HepG2 (cell line): ENCODE data around the gene NUDT14. TPM values are rescaled to one million over a fixed set of nuclear protein-coding genes. Genes with fewer than 3 reads are reported as not detected.

Source experiments
- ATAC-seq: fragments of 200-7000 bp; cut with Tn5 transposase; 3 replicates; pipeline ENCODE4 v1.9.1; 2020; ENCODE audit warnings: mild to moderate bottlenecking, moderate library complexity
- BruUV-seq: library from RNA; stranded (reverse); fragments of 400-500 nt; replicated peaks from 2 replicates; lab custom pipeline; 2021; lab: Mats Ljungman, UMichigan
- CTCF ChIA-PET: fragments of 300-600 bp; formaldehyde crosslinking; extraction: SDS; loops from one replicate; lab custom pipeline; 2021; ENCODE audit warnings: low total read pairs, inconsistent platforms, low intra/inter-chr PET ratio; lab: Yijun Ruan, JAX
- POLR2A ChIA-PET: fragments of 350-600 bp; sonication (Branson Sonifier 250); formaldehyde crosslinking; loops from one replicate; lab custom pipeline; 2020; ENCODE audit warnings: antibody characterized with exemption, inconsistent platforms; lab: Yijun Ruan, JAX
- DNase-seq: peaks from one replicate; pipeline ENCODE4 v3.0.0-alpha.2; 2015; ENCODE audit warnings: low spot score
- FAIRE-seq: peaks from 3 replicates; lab custom pipeline; 2011; peaks lifted over from hg19 to GRCh38; lab: Jason Lieb, UNC
- H2AFZ ChIP-seq: one replicate; pipeline ENCODE4 v1.6.1; 2011; ENCODE audit warnings: low read length, inconsistent platforms
- H3K27ac ChIP-seq: fragments of 300-600 bp; 3 replicates; pipeline ENCODE4 v1.8.0; 2011; ENCODE audit warnings: mixed run types, mild to moderate bottlenecking, mixed read lengths, low read length, inconsistent platforms; ENCODE audit not compliant: insufficient read depth; ENCODE audit errors: extremely low read length
- H3K27me3 ChIP-seq, 2 experiments: fragments of 200-600 bp in 1 of 2; 2 replicates in 1 of 2; 3 replicates in 1 of 2; pipeline versions ENCODE4 v1.6.0 to v1.8.0; 2011; ENCODE audit warnings: low read length in 2 of 2, mild to moderate bottlenecking in 2 of 2, moderate library complexity in 2 of 2, inconsistent platforms in 1 of 2; ENCODE audit not compliant: insufficient read depth in 2 of 2, control insufficient read depth in 1 of 2
- H3K36me3 ChIP-seq, 2 experiments: fragments of 200-600 bp in 1 of 2; replicated peaks in 1 of 2; 2 replicates in 1 of 2; 3 replicates in 1 of 2; pipeline versions ENCODE4 v1.5.1 to v1.8.0; 2011; ENCODE audit warnings: low read length in 2 of 2, inconsistent platforms in 1 of 2; ENCODE audit not compliant: insufficient read depth in 2 of 2, control insufficient read depth in 1 of 2
- H3K4me1 ChIP-seq: 2 replicates; pipeline ENCODE4 v1.5.1; 2012; ENCODE audit warnings: low read length, inconsistent platforms; ENCODE audit not compliant: insufficient read depth
- H3K4me2 ChIP-seq: 2 replicates; pipeline ENCODE4 v1.6.0; 2011; ENCODE audit warnings: low read depth, low read length, inconsistent platforms
- H3K4me3 ChIP-seq, 3 experiments: fragments of 200-600 bp in 1 of 3; sonication (generic), shearing (Covaris generic) in 1 of 3; replicated peaks in 1 of 3; 2 replicates each; pipeline ENCODE4 v1.5.1; 2011 to 2016; ENCODE audit warnings: low read length in 3 of 3, inconsistent platforms in 2 of 3, low read depth in 2 of 3, mild to moderate bottlenecking in 2 of 3, control low read depth in 1 of 3, mixed read lengths in 1 of 3; ENCODE audit not compliant: insufficient read depth in 1 of 3
- H3K79me2 ChIP-seq: one replicate; pipeline ENCODE4 v1.6.1; 2011; ENCODE audit warnings: low read length, inconsistent platforms; ENCODE audit not compliant: insufficient read depth
- H3K9ac ChIP-seq: 2 replicates; pipeline ENCODE4 v1.6.0; 2011; ENCODE audit warnings: mild to moderate bottlenecking, low read depth, low read length, inconsistent platforms; ENCODE audit not compliant: insufficient read depth
- H3K9me3 ChIP-seq: 2 replicates; pipeline ENCODE4 v1.5.1; 2012; ENCODE audit warnings: mild to moderate bottlenecking, low read length
- H4K20me1 ChIP-seq: 2 replicates; pipeline ENCODE4 v1.6.0; 2011; ENCODE audit warnings: inconsistent platforms, mild to moderate bottlenecking, low read length, moderate library complexity; ENCODE audit not compliant: insufficient read depth
- HNF4A ChIP-seq: sonication (generic); formaldehyde crosslinking; IDR thresholded peaks from 2 replicates; pipeline ENCODE4 v1.4.0; 2020; ENCODE audit warnings: missing genetic modification reagents
- HNF4G ChIP-seq, 2 experiments: sonication (generic) in 1 of 2; formaldehyde crosslinking in 1 of 2; IDR thresholded peaks; 2 replicates each; pipeline versions ENCODE4 v1.4.0 to v1.6.1; 2011 to 2020; ENCODE audit warnings: borderline replicate concordance in 2 of 2, low read depth in 2 of 2, mild to moderate bottlenecking in 2 of 2, low read length in 1 of 2, missing genetic modification reagents in 1 of 2, moderate library complexity in 1 of 2
- MTA1 ChIP-seq: sonication (generic); formaldehyde crosslinking; IDR thresholded peaks from 2 replicates; pipeline ENCODE4 v1.4.0; 2020; ENCODE audit warnings: missing genetic modification reagents, mild to moderate bottlenecking, borderline replicate concordance
- NR2C2 ChIP-seq: sonication (generic); formaldehyde crosslinking; IDR thresholded peaks from 2 replicates; pipeline ENCODE4 v1.4.0; 2020; ENCODE audit warnings: missing genetic modification reagents, mild to moderate bottlenecking, moderate library complexity, borderline replicate concordance
- PPARG ChIP-seq: conservative IDR thresholded peaks from 2 replicates; pipeline ENCODE4 v1.6.1; 2016; ENCODE audit warnings: missing biosample characterization, missing genetic modification reagents
- RBAK ChIP-seq: sonication (generic); formaldehyde crosslinking; IDR thresholded peaks from 2 replicates; pipeline ENCODE4 v1.5.1; 2020; ENCODE audit warnings: mild to moderate bottlenecking, missing genetic modification reagents
- SALL1 ChIP-seq: sonication (generic); formaldehyde crosslinking; IDR thresholded peaks from 2 replicates; pipeline ENCODE4 v1.8.0; 2022; ENCODE audit warnings: mild to moderate bottlenecking, missing genetic modification reagents
- SAP130 ChIP-seq: IDR thresholded peaks from 2 replicates; pipeline ENCODE4 v1.6.1; 2016; ENCODE audit warnings: low read depth
- ZBTB7A ChIP-seq: sonication (generic); formaldehyde crosslinking; IDR thresholded peaks from 2 replicates; pipeline ENCODE4 v1.8.0; 2022; ENCODE audit warnings: mild to moderate bottlenecking, missing genetic modification reagents
- ZNF124 ChIP-seq: sonication (generic); formaldehyde crosslinking; IDR thresholded peaks from 2 replicates; pipeline ENCODE4 v1.4.0; 2020; ENCODE audit warnings: missing genetic modification reagents
- ZNF260 ChIP-seq: sonication (generic); formaldehyde crosslinking; IDR thresholded peaks from 2 replicates; pipeline ENCODE4 v1.4.0; 2020; ENCODE audit warnings: missing genetic modification reagents, low read depth, mild to moderate bottlenecking, borderline replicate concordance
- WGBS: methylation state at CpG from one replicate; pipeline ENCODE4 v1.1.6; 2017; ENCODE audit warnings: low lambda C conversion rate; 5-methylcytosine and 5-hydroxymethylcytosine counted together
- in situ Hi-C: cut with HindIII; loops from 2 replicates; pipeline ENCODE4 v1.10.0; 2017; ENCODE audit warnings: low pct_unique_long_range_greater_than_20kb; ENCODE audit not compliant: extremely low pct_ligation_motif_present
- intact Hi-C: fragments of 100-400 bp; cut with micrococcal nuclease; formaldehyde crosslinking; loops from one replicate; pipeline ENCODE4 v1.10.0; 2022; ENCODE audit not compliant: unreplicated experiment
- polyA plus RNA-seq, 8 experiments: library from polyadenylated mRNA; depleted of rRNA in 3 of 8; stranded (reverse) in 7 of 8; unstranded in 1 of 8; fragments of >200 nt; fragmentation: Illumina TruSeq in 4 of 8; extraction: Trizol in 4 of 8; gene quantifications; 2 replicates each; pipeline versions ENCODE4 v1.2.1 to v1.2.3, GENCODE V29; 2011 to 2016; ENCODE audit warnings: low read depth in 4 of 8, missing spikeins in 1 of 8, mixed read lengths in 1 of 8; ENCODE audit not compliant: insufficient read depth in 1 of 8
- total RNA-seq, 5 experiments: library from RNA; depleted of rRNA; stranded (reverse); fragments of >200 nt; fragmentation: Illumina TruSeq; extraction: Trizol; gene quantifications; 2 replicates each; pipeline ENCODE4 v1.2.3, GENCODE V29; 2016; ENCODE audit warnings: low read depth in 1 of 5
- TF ChIP-seq, protein P1 (sequence below): sonication (generic); formaldehyde crosslinking; IDR thresholded peaks from 2 replicates; pipeline ENCODE4 v1.4.0; 2020; ENCODE audit warnings: mild to moderate bottlenecking, missing genetic modification reagents, borderline replicate concordance
- TF ChIP-seq, protein P2 (sequence below): sonication (generic); formaldehyde crosslinking; conservative IDR thresholded peaks from 2 replicates; pipeline ENCODE4 v1.4.0; 2020; ENCODE audit warnings: mild to moderate bottlenecking, missing genetic modification reagents, moderate library complexity

The NUDT14 gene
- total and polyA plus RNA-seq, 2 of the 13 experiments (the other 11 are each of a cell fraction or from before 2014, with no cell fraction given): 5.8 to 6.1 TPM

DNA sequence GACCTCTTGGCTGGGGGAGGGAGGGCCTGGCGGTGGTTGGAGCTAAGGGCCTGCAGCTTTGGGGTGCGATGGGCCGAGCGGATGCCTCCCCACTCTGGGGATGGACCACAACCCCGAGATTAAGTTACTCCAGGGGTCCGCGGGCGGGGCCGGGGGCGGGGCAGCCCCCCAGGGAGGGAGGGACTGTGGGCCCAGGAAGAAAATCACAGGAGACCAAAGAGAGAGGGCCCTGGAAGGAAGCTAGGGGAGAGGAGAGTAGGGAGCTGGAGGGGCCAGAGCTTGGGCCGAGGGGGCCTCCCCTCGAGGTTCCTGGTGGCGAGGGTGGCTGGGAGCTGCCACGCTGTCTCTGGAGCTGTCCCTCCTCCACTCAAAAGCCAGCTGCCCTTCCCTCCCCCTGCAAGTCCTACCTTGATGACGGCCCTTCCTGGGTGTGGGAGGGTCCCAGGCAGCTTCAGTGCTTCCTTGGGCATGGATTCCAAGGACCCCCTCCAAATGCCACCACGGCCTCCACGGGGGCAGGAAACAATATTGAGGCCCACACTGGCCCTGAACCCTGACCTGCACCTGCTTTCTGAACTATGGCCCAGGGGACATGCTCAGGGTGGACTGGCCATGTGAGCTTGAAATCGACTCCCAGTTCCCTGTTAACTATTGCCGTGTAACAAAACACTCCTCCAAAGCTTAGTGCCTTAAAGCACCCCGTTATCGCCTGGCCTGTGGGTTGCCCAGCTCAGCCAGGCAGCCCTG is 610 bp upstream of the NUDT14 start:
- TF ChIP-seq, protein P1, sequence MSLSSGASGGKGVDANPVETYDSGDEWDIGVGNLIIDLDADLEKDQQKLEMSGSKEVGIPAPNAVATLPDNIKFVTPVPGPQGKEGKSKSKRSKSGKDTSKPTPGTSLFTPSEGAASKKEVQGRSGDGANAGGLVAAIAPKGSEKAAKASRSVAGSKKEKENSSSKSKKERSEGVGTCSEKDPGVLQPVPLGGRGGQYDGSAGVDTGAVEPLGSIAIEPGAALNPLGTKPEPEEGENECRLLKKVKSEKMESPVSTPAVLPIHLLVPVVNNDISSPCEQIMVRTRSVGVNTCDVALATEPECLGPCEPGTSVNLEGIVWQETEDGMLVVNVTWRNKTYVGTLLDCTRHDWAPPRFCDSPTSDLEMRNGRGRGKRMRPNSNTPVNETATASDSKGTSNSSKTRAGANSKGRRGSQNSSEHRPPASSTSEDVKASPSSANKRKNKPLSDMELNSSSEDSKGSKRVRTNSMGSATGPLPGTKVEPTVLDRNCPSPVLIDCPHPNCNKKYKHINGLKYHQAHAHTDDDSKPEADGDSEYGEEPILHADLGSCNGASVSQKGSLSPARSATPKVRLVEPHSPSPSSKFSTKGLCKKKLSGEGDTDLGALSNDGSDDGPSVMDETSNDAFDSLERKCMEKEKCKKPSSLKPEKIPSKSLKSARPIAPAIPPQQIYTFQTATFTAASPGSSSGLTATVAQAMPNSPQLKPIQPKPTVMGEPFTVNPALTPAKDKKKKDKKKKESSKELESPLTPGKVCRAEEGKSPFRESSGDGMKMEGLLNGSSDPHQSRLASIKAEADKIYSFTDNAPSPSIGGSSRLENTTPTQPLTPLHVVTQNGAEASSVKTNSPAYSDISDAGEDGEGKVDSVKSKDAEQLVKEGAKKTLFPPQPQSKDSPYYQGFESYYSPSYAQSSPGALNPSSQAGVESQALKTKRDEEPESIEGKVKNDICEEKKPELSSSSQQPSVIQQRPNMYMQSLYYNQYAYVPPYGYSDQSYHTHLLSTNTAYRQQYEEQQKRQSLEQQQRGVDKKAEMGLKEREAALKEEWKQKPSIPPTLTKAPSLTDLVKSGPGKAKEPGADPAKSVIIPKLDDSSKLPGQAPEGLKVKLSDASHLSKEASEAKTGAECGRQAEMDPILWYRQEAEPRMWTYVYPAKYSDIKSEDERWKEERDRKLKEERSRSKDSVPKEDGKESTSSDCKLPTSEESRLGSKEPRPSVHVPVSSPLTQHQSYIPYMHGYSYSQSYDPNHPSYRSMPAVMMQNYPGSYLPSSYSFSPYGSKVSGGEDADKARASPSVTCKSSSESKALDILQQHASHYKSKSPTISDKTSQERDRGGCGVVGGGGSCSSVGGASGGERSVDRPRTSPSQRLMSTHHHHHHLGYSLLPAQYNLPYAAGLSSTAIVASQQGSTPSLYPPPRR (CRISPR knock-in tag): 0 out of 2 replicates have a peak, but pooled peaks have one; percentile 30
- TF ChIP-seq, protein P2, sequence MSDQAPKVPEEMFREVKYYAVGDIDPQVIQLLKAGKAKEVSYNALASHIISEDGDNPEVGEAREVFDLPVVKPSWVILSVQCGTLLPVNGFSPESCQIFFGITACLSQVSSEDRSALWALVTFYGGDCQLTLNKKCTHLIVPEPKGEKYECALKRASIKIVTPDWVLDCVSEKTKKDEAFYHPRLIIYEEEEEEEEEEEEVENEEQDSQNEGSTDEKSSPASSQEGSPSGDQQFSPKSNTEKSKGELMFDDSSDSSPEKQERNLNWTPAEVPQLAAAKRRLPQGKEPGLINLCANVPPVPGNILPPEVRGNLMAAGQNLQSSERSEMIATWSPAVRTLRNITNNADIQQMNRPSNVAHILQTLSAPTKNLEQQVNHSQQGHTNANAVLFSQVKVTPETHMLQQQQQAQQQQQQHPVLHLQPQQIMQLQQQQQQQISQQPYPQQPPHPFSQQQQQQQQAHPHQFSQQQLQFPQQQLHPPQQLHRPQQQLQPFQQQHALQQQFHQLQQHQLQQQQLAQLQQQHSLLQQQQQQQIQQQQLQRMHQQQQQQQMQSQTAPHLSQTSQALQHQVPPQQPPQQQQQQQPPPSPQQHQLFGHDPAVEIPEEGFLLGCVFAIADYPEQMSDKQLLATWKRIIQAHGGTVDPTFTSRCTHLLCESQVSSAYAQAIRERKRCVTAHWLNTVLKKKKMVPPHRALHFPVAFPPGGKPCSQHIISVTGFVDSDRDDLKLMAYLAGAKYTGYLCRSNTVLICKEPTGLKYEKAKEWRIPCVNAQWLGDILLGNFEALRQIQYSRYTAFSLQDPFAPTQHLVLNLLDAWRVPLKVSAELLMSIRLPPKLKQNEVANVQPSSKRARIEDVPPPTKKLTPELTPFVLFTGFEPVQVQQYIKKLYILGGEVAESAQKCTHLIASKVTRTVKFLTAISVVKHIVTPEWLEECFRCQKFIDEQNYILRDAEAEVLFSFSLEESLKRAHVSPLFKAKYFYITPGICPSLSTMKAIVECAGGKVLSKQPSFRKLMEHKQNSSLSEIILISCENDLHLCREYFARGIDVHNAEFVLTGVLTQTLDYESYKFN (CRISPR knock-in tag): 0 out of 2 replicates have a peak, but pooled peaks have one; percentile 18
- peak; percentile 56 for TF ChIP-seq HNF4A (CRISPR knock-in tag)
- 0 out of 2 replicates have a peak, but pooled peaks have one; percentile 34 for TF ChIP-seq ZBTB7A (CRISPR knock-in tag)
- TF ChIP-seq ZNF124 (CRISPR knock-in tag): no peak
- 0 out of 2 replicates have a peak, but pooled peaks have one; percentile 14 for TF ChIP-seq HNF4G (IDR thresholded peaks at IDR 0.05; ENCODE audit: borderline replicate concordance, low read depth, low read length)
- TF ChIP-seq HNF4G (CRISPR knock-in tag; IDR thresholded peaks at IDR 0.05; ENCODE audit: borderline replicate concordance, low read depth): no peak
- peak; percentile 93 for TF ChIP-seq RBAK (CRISPR knock-in tag)
- TF ChIP-seq NR2C2 (CRISPR knock-in tag): 0 out of 2 replicates have a peak, but pooled peaks have one; percentile 38
- TF ChIP-seq SALL1 (CRISPR knock-in tag): 0 out of 2 replicates have a peak, but pooled peaks have one; percentile 22
- 0 out of 2 replicates have a peak, but pooled peaks have one; percentile 40 for TF ChIP-seq MTA1
- TF ChIP-seq ZNF260 (CRISPR knock-in tag): no peak
- no peak for TF ChIP-seq PPARG (CRISPR knock-in tag)
- TF ChIP-seq SAP130 (CRISPR knock-in tag): 0 out of 2 replicates have a peak, but pooled peaks have one; percentile 17
- TF ChIP-seq, all 625 proteins: peak for 10
- no peak overlapping the region for H3K9ac ChIP-seq
- H3K27ac ChIP-seq: no peak overlapping the region
- H2AFZ ChIP-seq: no peak overlapping the region
- H4K20me1 ChIP-seq: 0 out of 2 replicates have a peak, but pooled peaks cover 3% of the 10 kb centered on the region
- no peak for ATAC-seq
- 47% methylated on average over 10 of the region's 21 CpGs for WGBS
- FAIRE-seq: no peak
- in situ Hi-C loops: no loop called here
- peak overlapping the region in 2 of 3 experiments; percentile 13 to 43; a peak in 2 of 6 replicates for H3K4me3 ChIP-seq
- no TSS peak for BruUV-seq
- H3K4me1 ChIP-seq: peaks cover 19% of the 10 kb centered on the region; the same call in 1 of the 2 replicates
- intact Hi-C loops: no loop called here
- H3K79me2 ChIP-seq: no peaks in the 10 kb centered on the region
- H3K4me2 ChIP-seq: peak overlapping the region; percentile 45; the same call in 1 of the 2 replicates
- POLR2A ChIA-PET: no interaction called here
- no peaks in the 10 kb centered on the region for H3K36me3 ChIP-seq
- DNase-seq: no peak
- H3K27me3 ChIP-seq: peaks cover 10 to 70% of the 10 kb centered on the region in 2 experiments
- CTCF ChIA-PET: no interaction called here
- no peaks in the 10 kb centered on the region for H3K9me3 ChIP-seq
